H1 (cell line): ENCODE measurements around the gene FAM3B. TPM values are rescaled to one million over a fixed set of nuclear protein-coding genes. Genes with fewer than 3 reads are reported as not detected.

Experiments
- CTCF ChIA-PET: fragments of 300-600 bp; sonication (Branson Sonifier 250); formaldehyde crosslinking; loops from one replicate; lab custom pipeline; 2021; ENCODE audit not compliant: partially characterized antibody; lab: Charles Lee
- POLR2A ChIA-PET: fragments of 300-600 bp; sonication (Branson Sonifier 250); formaldehyde crosslinking; loops from one replicate; lab custom pipeline; 2021; ENCODE audit warnings: inconsistent platforms; ENCODE audit not compliant: partially characterized antibody; lab: Charles Lee
- DNase-seq, 2 experiments: peaks; one replicate each; pipeline versions ENCODE4 v3.0.0 to v3.0.0-alpha.2; 2010 to 2022; ENCODE audit warnings: low spot score in 2 of 2, low read depth in 1 of 2, mixed read lengths in 1 of 2
- FAIRE-seq: peaks from 2 replicates; lab custom pipeline; 2011; peaks lifted over from hg19 to GRCh38; lab: Jason Lieb, UNC
- H2AFZ ChIP-seq: 2 replicates; pipeline ENCODE4 v1.8.1; 2012; ENCODE audit warnings: low read length, inconsistent platforms
- H2AK5ac ChIP-seq: 2 replicates; pipeline ENCODE4 v1.6.1; 2013; ENCODE audit warnings: low read depth, low read length
- H2BK120ac ChIP-seq: replicated peaks from 2 replicates; pipeline ENCODE3; 2013; ENCODE audit warnings: low read depth, low read length, inconsistent platforms
- H2BK12ac ChIP-seq: 2 replicates; pipeline ENCODE4 v1.6.1; 2013; ENCODE audit warnings: low read depth, low read length
- H2BK15ac ChIP-seq: 2 replicates; pipeline ENCODE4 v1.6.1; 2013; ENCODE audit warnings: low read length
- H2BK20ac ChIP-seq: 2 replicates; pipeline ENCODE4 v1.6.1; 2013; ENCODE audit warnings: low read length
- H2BK5ac ChIP-seq: 2 replicates; pipeline ENCODE4 v1.6.1; 2013; ENCODE audit warnings: low read depth, low read length
- H3K14ac ChIP-seq: 2 replicates; pipeline ENCODE4 v1.6.1; 2013; ENCODE audit warnings: inconsistent platforms; ENCODE audit not compliant: insufficient read length
- H3K18ac ChIP-seq: 2 replicates; pipeline ENCODE4 v1.6.1; 2013; ENCODE audit warnings: low read length; ENCODE audit errors: extremely low read depth
- H3K23ac ChIP-seq: 2 replicates; pipeline ENCODE4 v1.6.1; 2013; ENCODE audit warnings: inconsistent platforms; ENCODE audit not compliant: insufficient read length
- H3K23me2 ChIP-seq: 2 replicates; pipeline ENCODE4 v1.6.1; 2013; ENCODE audit warnings: low read depth, low read length
- H3K27ac ChIP-seq: 2 replicates; pipeline ENCODE4 v1.6.1; 2011; ENCODE audit warnings: low read depth, low read length, inconsistent platforms
- H3K27me3 ChIP-seq, 4 experiments: replicated peaks in 1 of 4; 1 replicate in 1 of 4; 2 replicates in 3 of 4; pipeline versions ENCODE4 v1.6.1 to v1.8.1; 2011 to 2013; ENCODE audit warnings: low read length in 3 of 4, mild to moderate bottlenecking in 3 of 4, inconsistent platforms in 2 of 4, mixed read lengths in 2 of 4, moderate library complexity in 1 of 4; ENCODE audit not compliant: control insufficient read depth in 3 of 4, insufficient read depth in 3 of 4; ENCODE audit errors: extremely low read depth in 1 of 4
- H3K36me3 ChIP-seq, 4 experiments: 2 replicates each; pipeline versions ENCODE4 v1.6.1 to v1.8.1; 2011 to 2013; ENCODE audit warnings: mild to moderate bottlenecking in 4 of 4, low read length in 3 of 4, moderate library complexity in 2 of 4, control low read depth in 1 of 4, inconsistent platforms in 1 of 4; ENCODE audit not compliant: insufficient read depth in 4 of 4, control insufficient read depth in 2 of 4
- H3K4ac ChIP-seq: replicated peaks from 2 replicates; pipeline ENCODE3; 2013; ENCODE audit warnings: low read length, low read depth, mixed read lengths, inconsistent platforms; ENCODE audit not compliant: insufficient read length
- H3K4me1 ChIP-seq, 4 experiments: replicated peaks in 1 of 4; 1 replicate in 1 of 4; 2 replicates in 3 of 4; pipeline versions ENCODE4 v1.6.1 to v1.8.1; 2011 to 2013; ENCODE audit warnings: low read length in 3 of 4, inconsistent platforms in 2 of 4, mixed read lengths in 1 of 4; ENCODE audit not compliant: insufficient read depth in 4 of 4, control insufficient read depth in 3 of 4
- H3K4me2 ChIP-seq, 2 experiments: 2 replicates each; pipeline versions ENCODE4 v1.6.1 to v1.8.1; 2011 to 2013; ENCODE audit warnings: low read depth in 2 of 2, low read length in 2 of 2, control low read depth in 1 of 2, inconsistent platforms in 1 of 2, mild to moderate bottlenecking in 1 of 2; ENCODE audit not compliant: insufficient read depth in 1 of 2
- H3K4me3 ChIP-seq, 4 experiments: fragments of 200-600, 300-600 bp in 1 of 4; sonication (generic), shearing (Covaris generic), sonication (Bioruptor Twin) in 1 of 4; 2 replicates each; pipeline versions ENCODE4 v1.5.1 to v1.8.1; 2011 to 2016; ENCODE audit warnings: low read length in 4 of 4, low read depth in 3 of 4, control low read depth in 2 of 4, inconsistent platforms in 2 of 4, mild to moderate bottlenecking in 2 of 4, mixed read lengths in 1 of 4, moderate library complexity in 1 of 4; ENCODE audit not compliant: insufficient read depth in 2 of 4; ENCODE audit errors: extremely low read depth in 1 of 4
- H3K56ac ChIP-seq: replicated peaks from 2 replicates; pipeline ENCODE3; 2013; ENCODE audit warnings: low read depth, mild to moderate bottlenecking, mixed read lengths, low read length, inconsistent platforms; ENCODE audit not compliant: insufficient read length
- H3K79me1 ChIP-seq: 2 replicates; pipeline ENCODE4 v1.6.1; 2013; ENCODE audit warnings: low read depth, low read length, control low read depth
- H3K79me2 ChIP-seq, 2 experiments: 2 replicates each; pipeline versions ENCODE4 v1.6.1 to v1.8.1; 2012 to 2013; ENCODE audit warnings: low read length in 2 of 2, mild to moderate bottlenecking in 2 of 2, inconsistent platforms in 1 of 2; ENCODE audit not compliant: insufficient read depth in 2 of 2, control insufficient read depth in 1 of 2
- H3K9ac ChIP-seq, 4 experiments: replicated peaks in 1 of 4; 1 replicate in 1 of 4; 2 replicates in 3 of 4; pipeline versions ENCODE4 v1.6.1 to v1.8.1; 2011 to 2013; ENCODE audit warnings: low read depth in 3 of 4, low read length in 3 of 4, control low read depth in 2 of 4, mild to moderate bottlenecking in 2 of 4, moderate library complexity in 2 of 4, inconsistent platforms in 1 of 4; ENCODE audit errors: extremely low read depth in 1 of 4
- H3K9me3 ChIP-seq, 2 experiments: 2 replicates each; pipeline versions ENCODE4 v1.6.1 to v1.8.1; 2012 to 2013; ENCODE audit warnings: mild to moderate bottlenecking in 2 of 2, moderate library complexity in 2 of 2, control low read depth in 1 of 2, inconsistent platforms in 1 of 2, low read depth in 1 of 2, low read length in 1 of 2, mixed read lengths in 1 of 2; ENCODE audit not compliant: insufficient read depth in 2 of 2
- H4K20me1 ChIP-seq, 2 experiments: replicated peaks in 1 of 2; 2 replicates each; pipeline versions ENCODE3 to v1.8.1; 2011 to 2013; ENCODE audit warnings: inconsistent platforms in 2 of 2, low read length in 2 of 2, mild to moderate bottlenecking in 1 of 2; ENCODE audit not compliant: insufficient read depth in 2 of 2, control insufficient read depth in 1 of 2
- H4K5ac ChIP-seq: 2 replicates; pipeline ENCODE4 v1.6.1; 2013; ENCODE audit warnings: low read length, low read depth, mixed read lengths, inconsistent platforms; ENCODE audit not compliant: insufficient read length
- H4K8ac ChIP-seq: 2 replicates; pipeline ENCODE4 v1.8.0; 2013; ENCODE audit warnings: mild to moderate bottlenecking, moderate library complexity, low read length, inconsistent platforms; ENCODE audit not compliant: insufficient read depth; ENCODE audit errors: extremely low read depth
- H4K91ac ChIP-seq: replicated peaks from 2 replicates; pipeline ENCODE3; 2013; ENCODE audit warnings: low read length, mixed read lengths, inconsistent platforms; ENCODE audit not compliant: insufficient read length
- EP300 ChIP-seq, 2 experiments: IDR thresholded peaks; 1 replicate in 1 of 2; 2 replicates in 1 of 2; pipeline ENCODE4 v1.6.1; 2011 to 2012; ENCODE audit warnings: low read depth in 2 of 2, low read length in 2 of 2, mild to moderate bottlenecking in 2 of 2, borderline replicate concordance in 1 of 2, inconsistent platforms in 1 of 2, moderate library complexity in 1 of 2
- HDAC2 ChIP-seq, 2 experiments: fragments of 300-600 bp in 1 of 2; sonication (generic) in 1 of 2; IDR thresholded peaks; 2 replicates each; pipeline ENCODE4 v1.6.1; 2011 to 2012; ENCODE audit warnings: low read depth in 2 of 2, low read length in 2 of 2, mild to moderate bottlenecking in 2 of 2, moderate library complexity in 2 of 2, borderline replicate concordance in 1 of 2, inconsistent platforms in 1 of 2
- HDAC6 ChIP-seq: IDR thresholded peaks from one replicate; pipeline ENCODE4 v1.7.1; 2012; ENCODE audit warnings: low read depth, mild to moderate bottlenecking, inconsistent platforms, low read length, moderate library complexity
- JUN ChIP-seq: IDR thresholded peaks from 2 replicates; pipeline ENCODE4 v1.6.1; 2011; ENCODE audit warnings: low read depth, mild to moderate bottlenecking, improper control_type of control experiment, low read length
- RAD21 ChIP-seq, 2 experiments: IDR thresholded peaks in 1 of 2; conservative IDR thresholded peaks in 1 of 2; 2 replicates each; pipeline ENCODE4 v1.6.1; 2011; ENCODE audit warnings: low read depth in 2 of 2, low read length in 2 of 2, improper control_type of control experiment in 1 of 2, inconsistent platforms in 1 of 2, mild to moderate bottlenecking in 1 of 2, moderate library complexity in 1 of 2
- SIX5 ChIP-seq: IDR thresholded peaks from 2 replicates; pipeline ENCODE4 v1.6.1; 2011; ENCODE audit warnings: mild to moderate bottlenecking, low read depth, low read length
- SRF ChIP-seq: IDR thresholded peaks from 2 replicates; pipeline ENCODE4 v1.6.1; 2011; ENCODE audit warnings: mild to moderate bottlenecking, low read depth, low read length, moderate library complexity
- SUZ12 ChIP-seq: fragments of 200-600 bp; sonication (generic); IDR thresholded peaks from 2 replicates; pipeline ENCODE4 v1.6.1; 2012; ENCODE audit warnings: mild to moderate bottlenecking, inconsistent platforms, low read length, moderate library complexity, mixed read lengths
- TAF1 ChIP-seq: IDR thresholded peaks from 2 replicates; pipeline ENCODE4 v1.6.1; 2011; ENCODE audit warnings: mild to moderate bottlenecking, low read depth, low read length
- TBP ChIP-seq: IDR thresholded peaks from 2 replicates; pipeline ENCODE4 v1.6.1; 2011; ENCODE audit warnings: low read depth, low read length, improper control_type of control experiment
- WGBS, 2 experiments: shearing (Covaris generic) in 1 of 2; methylation state at CpG; one replicate each; pipeline versions ENCODE4 v1.1.6 to v1.1.7; 2013 to 2015; ENCODE audit warnings: low lambda C conversion rate in 2 of 2, mixed read lengths in 2 of 2, inconsistent platforms in 1 of 2, low coverage in 1 of 2, missing lambda C conversion rate in 1 of 2; ENCODE audit not compliant: insufficient replicate concordance in 2 of 2, insufficient coverage in 1 of 2, insufficient read length in 1 of 2; ENCODE audit errors: extremely low coverage in 1 of 2, missing lambda C conversion rate in 1 of 2; 5-methylcytosine and 5-hydroxymethylcytosine counted together
- polyA plus RNA-seq, 7 experiments: library from polyadenylated mRNA; depleted of rRNA in 3 of 7; stranded (reverse) in 5 of 7; unstranded in 2 of 7; fragments of >200 nt in 5 of 7; fragments of 200-250 nt in 2 of 7; gene quantifications; 1 replicate in 5 of 7; 2 replicates in 1 of 7; 4 replicates in 1 of 7; pipeline versions ENCODE4 v1.2.1 to v1.2.3, GENCODE V29; 2011 to 2013; ENCODE audit warnings: missing spikeins in 2 of 7, mixed read lengths in 2 of 7
- total RNA-seq: library from RNA; stranded (reverse); fragmentation: NEBNext Ultra II Directional; extraction: Animal tissue kit (Norgen Biotek cat#: 25700); gene quantifications from 2 replicates; pipeline ENCODE4 v1.2.1, GENCODE V29; 2021
- TF ChIP-seq, protein P1 (sequence below): IDR thresholded peaks from 2 replicates; pipeline ENCODE4 v1.6.1; 2011; ENCODE audit warnings: low read length, improper control_type of control experiment

The FAM3B gene
- total and polyA plus RNA-seq, 2 of the 8 experiments (the other 6 are each of a cell fraction or from before 2014, with no cell fraction given) = 2.0 TPM

DNA sequence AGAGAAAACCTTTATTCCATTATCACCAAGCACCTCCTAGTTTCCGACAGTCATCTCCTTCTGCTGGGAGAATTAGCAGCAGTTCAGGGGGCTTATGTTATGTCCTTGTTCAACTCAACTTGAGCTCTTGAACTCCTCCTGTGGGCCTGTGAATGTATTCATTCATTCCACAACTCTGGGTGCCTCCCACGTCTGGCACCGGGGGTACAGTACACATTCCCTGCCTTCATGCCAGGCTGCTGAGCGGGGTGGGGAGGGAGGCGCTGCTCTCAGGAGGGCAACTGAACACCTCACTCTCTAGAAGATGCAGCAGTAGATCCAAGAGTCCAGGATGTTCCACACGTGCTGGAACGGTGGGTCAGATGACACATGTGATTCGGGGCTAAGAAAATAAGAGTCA is 40.9 kb downstream of the FAM3B start:
- Histone ChIP-seq H3K4me2 (no peak overlapping the region), H2AK5ac (no peak overlapping the region), H3K79me1 (no peaks in the 10 kb centered on the region), H4K91ac (no peak overlapping the region), H3K14ac (no peak overlapping the region), H2AFZ (no peak overlapping the region), H3K23ac (no peak overlapping the region), H2BK120ac (no peak overlapping the region), H3K23me2 (no peaks in the 10 kb centered on the region; the same call in 1 of the 2 replicates), H4K20me1 (no peaks in the 10 kb centered on the region), H2BK20ac (no peak overlapping the region), H2BK5ac (no peak overlapping the region), H3K4me1 (peaks cover 0 to 6% (median 4%) of the 10 kb centered on the region in 4 experiments; a peak in 4 of 7 replicates), H3K18ac (no peak overlapping the region), H3K79me2 (no peaks in the 10 kb centered on the region), H2BK15ac (no peak overlapping the region), H3K9ac (no peak overlapping the region), H3K27ac (no peak overlapping the region), H3K4me3 (no peak overlapping the region), H3K36me3 (no peaks in the 10 kb centered on the region), H3K4ac (no peak overlapping the region), H3K27me3 (no peaks in the 10 kb centered on the region; a peak in 2 of 7 replicates), H2BK12ac (no peak overlapping the region), H4K5ac (no peak overlapping the region), H4K8ac (no peak overlapping the region), H3K56ac (no peak overlapping the region), H3K9me3 (no peaks in the 10 kb centered on the region)
- ChIA-PET POLR2A (no interaction called here), CTCF (interaction anchor here (1.0 to 9.6 kb wide), 3 partner anchors 9 to 73 kb away, joined by 3 to 72 read pairs (median 53); no protein-coding TSS in a partner anchor)
- DNase-seq (no peak), FAIRE-seq (no peak)
- 91% methylated on average over 8 of the region's 8 CpGs; no CpG with 5 or more reads in 1 of the 2 experiments for WGBS, 2 experiments
- TF ChIP-seq TAF1 (no peak), TBP (no peak), RAD21 (IDR thresholded peaks at IDR 0.05 in 1 of 2, conservative IDR thresholded peaks at IDR 0.05 in 1 of 2; ENCODE audit: low read depth in 2 of 2, low read length in 2 of 2) (no peak), SUZ12 (no peak), HDAC2 (IDR thresholded peaks at IDR 0.05; ENCODE audit: borderline replicate concordance in 1 of 2, low read depth in 2 of 2, low read length in 2 of 2) (no peak), SRF (no peak), HDAC6 (no peak), SIX5 (no peak), JUN (no peak), EP300 (IDR thresholded peaks at IDR 0.05; ENCODE audit: borderline replicate concordance in 1 of 2, low read depth in 2 of 2, low read length in 2 of 2) (no peak)
- TF ChIP-seq, protein P1, sequence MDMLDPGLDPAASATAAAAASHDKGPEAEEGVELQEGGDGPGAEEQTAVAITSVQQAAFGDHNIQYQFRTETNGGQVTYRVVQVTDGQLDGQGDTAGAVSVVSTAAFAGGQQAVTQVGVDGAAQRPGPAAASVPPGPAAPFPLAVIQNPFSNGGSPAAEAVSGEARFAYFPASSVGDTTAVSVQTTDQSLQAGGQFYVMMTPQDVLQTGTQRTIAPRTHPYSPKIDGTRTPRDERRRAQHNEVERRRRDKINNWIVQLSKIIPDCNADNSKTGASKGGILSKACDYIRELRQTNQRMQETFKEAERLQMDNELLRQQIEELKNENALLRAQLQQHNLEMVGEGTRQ = no peak
